ENCODE data around the gene BICDL2.

Gene BICDL2

GRCh38 chr16:3020604-3021448 is 15.9 kb downstream of the BICDL2 start:
- H3K79me2 ChIP-seq (ENCODE audit: insufficient read depth, low read length) = peaks cover 30% of the 10 kb centered on the region
- H3K4me1 ChIP-seq (ENCODE audit: insufficient read depth, low read length, poor library complexity, severe bottlenecking) = peaks cover 15% of the 10 kb centered on the region
- peak overlapping the region; percentile 83 for H3K9ac ChIP-seq (ENCODE audit: low read depth, low read length, poor library complexity, severe bottlenecking)
- TF ChIP-seq CTCF (conservative IDR thresholded peaks at IDR 0.05; ENCODE audit: low read length) (no peak), EZH2phosphoT487 (IDR thresholded peaks at IDR 0.05; ENCODE audit: borderline replicate concordance) (no peak)
- no peaks in the 10 kb centered on the region for H3F3A ChIP-seq (ENCODE audit: low read depth)
- H3K9me2 ChIP-seq (replicated peaks; ENCODE audit: low read depth, low read length) = no peaks in the 10 kb centered on the region
- H4K20me1 ChIP-seq (ENCODE audit: insufficient read depth, low read length, poor library complexity, severe bottlenecking) = peaks cover 12% of the 10 kb centered on the region
- no peaks in the 10 kb centered on the region for H3K27me3 ChIP-seq (ENCODE audit: insufficient read depth, low read length, poor library complexity, severe bottlenecking)
- no peaks in the 10 kb centered on the region for H3K36me3 ChIP-seq (ENCODE audit: insufficient read depth, low read length)
- H3K4me3 ChIP-seq (ENCODE audit: low read length, poor library complexity, severe bottlenecking) = peak overlapping the region; percentile 75
- H2AFZ ChIP-seq (ENCODE audit: low read length) = peak overlapping the region; percentile 55; the same call in 1 of the 2 replicates
- H3K4me2 ChIP-seq (ENCODE audit: low read depth, low read length, poor library complexity, severe bottlenecking) = peak overlapping the region; percentile 85
- H3K9me3 ChIP-seq (ENCODE audit: insufficient read depth, low read depth, low read length) = no peaks in the 10 kb centered on the region

GRCh38 chr16:3020247-3020603 is 16.5 kb downstream of the BICDL2 start, which contains the start of gene TNFRSF12A:
TNFRSF12A (plus strand) TSS chr16:3020368; CDS start chr16:3020398, 30 bp downstream.
- Histone ChIP-seq H3F3A (ENCODE audit: low read depth) (no peaks in the 10 kb centered on the region), H3K9me3 (ENCODE audit: insufficient read depth, low read depth, low read length) (no peaks in the 10 kb centered on the region), H3K36me3 (ENCODE audit: insufficient read depth, low read length) (no peaks in the 10 kb centered on the region), H4K20me1 (ENCODE audit: insufficient read depth, low read length, poor library complexity, severe bottlenecking) (peaks cover 12% of the 10 kb centered on the region), H3K4me2 (ENCODE audit: low read depth, low read length, poor library complexity, severe bottlenecking) (peak within 1 kb of the TSS; percentile 85), H3K27me3 (ENCODE audit: insufficient read depth, low read length, poor library complexity, severe bottlenecking) (no peaks in the 10 kb centered on the region), H3K4me1 (ENCODE audit: insufficient read depth, low read length, poor library complexity, severe bottlenecking) (peaks cover 15% of the 10 kb centered on the region), H3K9ac (ENCODE audit: low read depth, low read length, poor library complexity, severe bottlenecking) (peak within 1 kb of the TSS; percentile 83), H3K79me2 (ENCODE audit: insufficient read depth, low read length) (peaks cover 30% of the 10 kb centered on the region), H3K9me2 (replicated peaks; ENCODE audit: low read depth, low read length) (no peaks in the 10 kb centered on the region), H3K4me3 (ENCODE audit: low read length, poor library complexity, severe bottlenecking) (peak within 1 kb of the TSS; percentile 75), H2AFZ (ENCODE audit: low read length) (peak within 1 kb of the TSS; percentile 73; the same call in 1 of the 2 replicates)
- no peak for TF ChIP-seq CTCF (conservative IDR thresholded peaks at IDR 0.05; ENCODE audit: low read length)
- no peak for TF ChIP-seq EZH2phosphoT487 (IDR thresholded peaks at IDR 0.05; ENCODE audit: borderline replicate concordance)

- peaks cover 30% of the 10 kb centered on the region for H3K79me2 ChIP-seq (ENCODE audit: insufficient read depth, low read length)
- H3K4me3 ChIP-seq (ENCODE audit: low read length, poor library complexity, severe bottlenecking) = peak overlapping the region; percentile 75
- no peaks in the 10 kb centered on the region for H3K9me3 ChIP-seq (ENCODE audit: insufficient read depth, low read depth, low read length)
- peaks cover 15% of the 10 kb centered on the region for H3K4me1 ChIP-seq (ENCODE audit: insufficient read depth, low read length, poor library complexity, severe bottlenecking)
- no peaks in the 10 kb centered on the region for H3K9me2 ChIP-seq (replicated peaks; ENCODE audit: low read depth, low read length)
- no peaks in the 10 kb centered on the region for H3F3A ChIP-seq (ENCODE audit: low read depth)
- H3K27me3 ChIP-seq (ENCODE audit: insufficient read depth, low read length, poor library complexity, severe bottlenecking) = no peaks in the 10 kb centered on the region
- TF ChIP-seq CTCF (conservative IDR thresholded peaks at IDR 0.05; ENCODE audit: low read length) = no peak
- no peak for TF ChIP-seq EZH2phosphoT487 (IDR thresholded peaks at IDR 0.05; ENCODE audit: borderline replicate concordance)
- peaks cover 12% of the 10 kb centered on the region for H4K20me1 ChIP-seq (ENCODE audit: insufficient read depth, low read length, poor library complexity, severe bottlenecking)
- H2AFZ ChIP-seq (ENCODE audit: low read length) = peak overlapping the region; percentile 73; the same call in 1 of the 2 replicates
- peak overlapping the region; percentile 85 for H3K4me2 ChIP-seq (ENCODE audit: low read depth, low read length, poor library complexity, severe bottlenecking)
- no peaks in the 10 kb centered on the region for H3K36me3 ChIP-seq (ENCODE audit: insufficient read depth, low read length)
- no peak overlapping the region for H3K9ac ChIP-seq (ENCODE audit: low read depth, low read length, poor library complexity, severe bottlenecking)
Measured at GRCh38 chr16:3019594-3020246, 17.0 kb downstream of the BICDL2 start.

Data from Loucy (cell line).